Mesendoderm (in vitro differentiated cells): ENCODE results near the gene SPTB.

Experiments
- DNase-seq: peaks from one replicate; pipeline ENCODE4 v3.0.0; 2013
- H2AK5ac ChIP-seq: 2 replicates; pipeline ENCODE4 v1.6.1; 2013; ENCODE audit warnings: low read length, inconsistent platforms
- H2BK120ac ChIP-seq: 2 replicates; pipeline ENCODE4 v1.6.1; 2013; ENCODE audit warnings: low read depth, mild to moderate bottlenecking, low read length, moderate library complexity, mixed read lengths
- H2BK15ac ChIP-seq: replicated peaks from 2 replicates; pipeline ENCODE4 v1.6.1; 2013; ENCODE audit warnings: low read depth, mild to moderate bottlenecking, moderate library complexity
- H2BK5ac ChIP-seq: 2 replicates; pipeline ENCODE4 v1.6.1; 2013; ENCODE audit warnings: low read length, inconsistent platforms
- H3K18ac ChIP-seq: 2 replicates; pipeline ENCODE4 v1.6.1; 2013; ENCODE audit warnings: mild to moderate bottlenecking, low read length, mixed read lengths
- H3K23ac ChIP-seq: one replicate; pipeline ENCODE4 v1.6.1; 2013; ENCODE audit warnings: low read length
- H3K27ac ChIP-seq: 2 replicates; pipeline ENCODE4 v1.5.1; 2013; ENCODE audit warnings: low read depth, mild to moderate bottlenecking, inconsistent platforms, low read length, moderate library complexity
- H3K27me3 ChIP-seq: 2 replicates; pipeline ENCODE4 v1.6.1; 2013; ENCODE audit warnings: low read length, control low read depth, mild to moderate bottlenecking, inconsistent platforms; ENCODE audit not compliant: insufficient read depth, poor library complexity
- H3K36me3 ChIP-seq: 2 replicates; pipeline ENCODE4 v1.6.1; 2013; ENCODE audit warnings: low read length, inconsistent platforms; ENCODE audit not compliant: control insufficient read depth, insufficient read depth
- H3K4ac ChIP-seq: one replicate; pipeline ENCODE4 v1.6.1; 2013; ENCODE audit warnings: low read depth, mild to moderate bottlenecking, low read length, moderate library complexity
- H3K4me1 ChIP-seq: 2 replicates; pipeline ENCODE4 v1.6.1; 2013; ENCODE audit warnings: low read depth, low read length, inconsistent platforms; ENCODE audit not compliant: control insufficient read depth
- H3K4me2 ChIP-seq: 2 replicates; pipeline ENCODE4 v1.6.1; 2013; ENCODE audit warnings: low read length
- H3K4me3 ChIP-seq: 2 replicates; pipeline ENCODE4 v1.5.1; 2013; ENCODE audit warnings: mild to moderate bottlenecking, low read length
- H3K56ac ChIP-seq: one replicate; pipeline ENCODE4 v1.6.1; 2013; ENCODE audit warnings: low read length
- H3K79me1 ChIP-seq: 2 replicates; pipeline ENCODE4 v1.6.1; 2013; ENCODE audit warnings: low read length, inconsistent platforms
- H3K79me2 ChIP-seq: 2 replicates; pipeline ENCODE4 v1.6.1; 2013; ENCODE audit warnings: mild to moderate bottlenecking, low read length; ENCODE audit not compliant: control insufficient read depth, insufficient read depth
- H3K9ac ChIP-seq: 2 replicates; pipeline ENCODE4 v1.6.1; 2013; ENCODE audit warnings: low read length, inconsistent platforms
- H4K5ac ChIP-seq: one replicate; pipeline ENCODE4 v1.6.1; 2013; ENCODE audit warnings: low read length
- H4K8ac ChIP-seq: one replicate; pipeline ENCODE4 v1.6.1; 2013; ENCODE audit warnings: low read depth, mild to moderate bottlenecking, control low read depth, low read length, moderate library complexity
- WGBS: extraction: QIAGEN DNeasy Blood & Tissue Kit; methylation state at CpG from one replicate; pipeline ENCODE4 v1.1.7; 2013; ENCODE audit warnings: low lambda C conversion rate, missing lambda C conversion rate; ENCODE audit not compliant: insufficient coverage; ENCODE audit errors: extremely low coverage; 5-methylcytosine and 5-hydroxymethylcytosine counted together

Gene SPTB

DNA sequence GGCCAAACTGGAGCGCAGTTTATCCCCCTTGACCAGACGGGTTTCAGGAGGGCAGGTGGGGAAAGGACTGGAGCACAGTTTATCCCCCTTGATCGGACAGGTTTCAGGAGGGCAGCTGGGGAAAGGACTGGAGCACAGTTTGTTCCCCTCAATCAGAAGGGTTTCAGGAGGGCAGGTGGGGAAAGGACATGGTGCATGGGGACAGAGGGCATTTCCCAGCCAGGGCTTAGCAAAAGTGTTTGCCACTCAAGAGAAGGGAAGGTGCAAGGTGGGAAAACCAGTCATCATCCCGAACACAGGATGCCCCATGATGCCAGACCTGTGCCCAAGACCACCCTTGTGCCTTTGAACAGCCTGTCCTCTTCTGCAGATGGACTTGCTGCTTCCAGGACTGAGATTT lies 54.7 kb downstream of the SPTB start:
- Histone ChIP-seq H3K18ac (no peak overlapping the region), H3K27me3 (no peaks in the 10 kb centered on the region), H3K9ac (no peak overlapping the region), H3K4ac (no peak overlapping the region), H3K79me2 (no peaks in the 10 kb centered on the region), H3K79me1 (no peaks in the 10 kb centered on the region), H3K27ac (no peak overlapping the region), H2BK15ac (no peak overlapping the region), H3K4me2 (no peak overlapping the region), H3K36me3 (no peaks in the 10 kb centered on the region), H2BK5ac (no peak overlapping the region), H3K4me1 (peaks cover 6% of the 10 kb centered on the region), H4K8ac (no peak overlapping the region), H2AK5ac (no peak overlapping the region), H2BK120ac (no peak overlapping the region), H3K56ac (no peak overlapping the region), H3K4me3 (no peak overlapping the region), H3K23ac (no peak overlapping the region), H4K5ac (no peak overlapping the region)
- WGBS, result no CpG with 5 or more reads among the region's 4 CpGs
- no peak for DNase-seq

DNA sequence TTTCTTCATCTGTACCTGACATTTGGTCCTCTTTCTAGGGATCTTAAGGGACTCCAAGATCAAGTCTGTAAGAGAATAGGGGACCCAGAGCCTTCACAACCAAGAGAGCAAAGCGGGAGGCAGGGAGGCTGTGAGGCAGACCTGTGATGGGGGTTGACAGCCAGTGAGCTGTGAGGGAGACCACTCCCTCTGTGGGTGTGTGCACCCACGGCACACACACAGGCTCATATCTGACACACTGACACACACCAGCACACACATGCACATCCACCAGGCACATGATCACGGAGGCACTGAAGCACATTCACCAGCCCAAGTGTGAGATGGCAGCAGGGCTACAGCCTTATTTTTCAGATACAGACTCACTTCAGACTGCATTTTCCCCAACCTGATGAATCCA lies 55.2 kb downstream of the SPTB start:
- no peak overlapping the region for H2BK15ac ChIP-seq
- no peak overlapping the region for H3K18ac ChIP-seq
- no peak overlapping the region for H3K4me2 ChIP-seq
- no peak overlapping the region for H3K23ac ChIP-seq
- DNase-seq, result no peak
- H2BK5ac ChIP-seq, result no peak overlapping the region
- no peak overlapping the region for H2BK120ac ChIP-seq
- no peaks in the 10 kb centered on the region for H3K79me2 ChIP-seq
- H3K9ac ChIP-seq, result no peak overlapping the region
- no peak overlapping the region for H3K4me3 ChIP-seq
- no peak overlapping the region for H4K5ac ChIP-seq
- H2AK5ac ChIP-seq, result no peak overlapping the region
- no peaks in the 10 kb centered on the region for H3K79me1 ChIP-seq
- peaks cover 6% of the 10 kb centered on the region for H3K4me1 ChIP-seq
- H4K8ac ChIP-seq, result no peak overlapping the region
- H3K56ac ChIP-seq, result no peak overlapping the region
- no CpG with 5 or more reads among the region's 3 CpGs for WGBS
- no peak overlapping the region for H3K4ac ChIP-seq
- no peaks in the 10 kb centered on the region for H3K27me3 ChIP-seq
- H3K27ac ChIP-seq, result no peak overlapping the region
- H3K36me3 ChIP-seq, result no peaks in the 10 kb centered on the region

DNA sequence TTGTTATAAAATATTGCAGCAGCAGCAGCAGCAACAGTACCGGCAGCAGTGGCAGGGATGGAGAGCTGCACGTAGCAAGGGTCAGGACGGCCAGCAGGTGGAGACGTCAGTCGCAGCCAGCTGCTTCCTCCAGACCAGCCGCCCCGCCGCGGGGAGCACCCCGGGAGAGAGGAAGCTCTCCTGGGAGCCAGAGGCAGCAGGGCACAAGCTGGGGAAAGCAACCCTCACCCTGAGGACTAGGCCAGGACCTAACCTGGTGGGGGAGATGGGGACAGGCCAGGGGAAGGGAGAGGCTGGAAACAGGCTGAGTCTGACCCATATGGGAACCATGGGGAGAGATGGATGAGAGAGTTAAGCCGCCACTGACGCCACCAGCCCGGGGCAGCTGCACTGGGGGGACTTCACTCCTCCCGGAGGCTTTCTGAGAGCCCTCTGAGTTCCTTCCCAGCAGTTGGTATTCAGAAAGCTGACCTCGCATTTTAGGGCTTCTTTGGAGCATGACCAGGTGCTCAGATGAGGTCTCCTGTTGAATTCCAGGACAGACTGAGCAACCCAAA lies 56.3 kb downstream of the SPTB start:
- H3K4me2 ChIP-seq, result peak overlapping the region; percentile 36
- H3K18ac ChIP-seq, result no peak overlapping the region
- no peaks in the 10 kb centered on the region for H3K27me3 ChIP-seq

DNA sequence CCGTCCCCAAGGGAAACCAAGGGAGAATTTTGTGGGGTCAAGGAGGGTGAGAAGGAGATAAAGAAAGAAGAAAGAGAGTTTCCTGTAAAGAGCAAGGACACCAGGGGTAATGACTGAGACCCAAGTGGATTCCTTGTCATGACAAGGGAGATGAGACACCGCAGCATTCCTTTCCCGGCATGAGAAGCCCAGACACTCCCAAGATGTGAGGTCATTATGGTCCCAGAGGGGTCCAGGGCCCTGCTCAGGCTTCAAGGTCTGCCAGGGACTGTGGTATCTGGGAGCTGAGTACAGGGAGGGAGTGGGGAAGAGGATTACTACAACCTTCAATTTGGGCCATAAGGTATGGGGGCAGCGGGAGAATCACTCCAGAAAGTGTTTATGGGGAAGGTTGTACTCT lies 58.1 kb downstream of the SPTB start:
- H3K23ac ChIP-seq, result no peak overlapping the region
- no peak overlapping the region for H3K27ac ChIP-seq
- WGBS, result no CpG with 5 or more reads among the region's 4 CpGs
- H3K56ac ChIP-seq, result no peak overlapping the region
- no peak overlapping the region for H3K4ac ChIP-seq
- no peak overlapping the region for H2AK5ac ChIP-seq
- H3K18ac ChIP-seq, result no peak overlapping the region
- H3K4me2 ChIP-seq, result no peak overlapping the region
- no peak overlapping the region for H2BK5ac ChIP-seq
- H3K9ac ChIP-seq, result no peak overlapping the region
- H2BK120ac ChIP-seq, result no peak overlapping the region
- no peaks in the 10 kb centered on the region for H3K36me3 ChIP-seq
- H3K79me1 ChIP-seq, result no peaks in the 10 kb centered on the region
- peaks cover 6% of the 10 kb centered on the region for H3K4me1 ChIP-seq
- no peak overlapping the region for H4K5ac ChIP-seq
- H3K27me3 ChIP-seq, result no peaks in the 10 kb centered on the region
- no peak overlapping the region for H4K8ac ChIP-seq
- no peak overlapping the region for H2BK15ac ChIP-seq
- no peak overlapping the region for H3K4me3 ChIP-seq
- no peaks in the 10 kb centered on the region for H3K79me2 ChIP-seq
- DNase-seq, result peak; percentile 78

More for the DNA sequence above, 56.3 kb downstream of the SPTB start:
- no CpG with 5 or more reads among the region's 15 CpGs for WGBS
- H3K4ac ChIP-seq, result no peak overlapping the region
- H2BK120ac ChIP-seq, result no peak overlapping the region
- no peaks in the 10 kb centered on the region for H3K79me1 ChIP-seq
- no peak overlapping the region for H3K9ac ChIP-seq
- H2BK5ac ChIP-seq, result no peak overlapping the region
- no peak overlapping the region for H2BK15ac ChIP-seq
- H3K56ac ChIP-seq, result peak overlapping the region; percentile 73
- H2AK5ac ChIP-seq, result no peak overlapping the region
- H3K36me3 ChIP-seq, result no peaks in the 10 kb centered on the region
- DNase-seq, result peak; percentile 81
- H3K4me1 ChIP-seq, result peaks cover 6% of the 10 kb centered on the region
- no peak overlapping the region for H4K8ac ChIP-seq
- no peak overlapping the region for H3K23ac ChIP-seq
- H4K5ac ChIP-seq, result no peak overlapping the region
- H3K79me2 ChIP-seq, result no peaks in the 10 kb centered on the region
- no peak overlapping the region for H3K27ac ChIP-seq
- H3K4me3 ChIP-seq, result no peak overlapping the region

DNA sequence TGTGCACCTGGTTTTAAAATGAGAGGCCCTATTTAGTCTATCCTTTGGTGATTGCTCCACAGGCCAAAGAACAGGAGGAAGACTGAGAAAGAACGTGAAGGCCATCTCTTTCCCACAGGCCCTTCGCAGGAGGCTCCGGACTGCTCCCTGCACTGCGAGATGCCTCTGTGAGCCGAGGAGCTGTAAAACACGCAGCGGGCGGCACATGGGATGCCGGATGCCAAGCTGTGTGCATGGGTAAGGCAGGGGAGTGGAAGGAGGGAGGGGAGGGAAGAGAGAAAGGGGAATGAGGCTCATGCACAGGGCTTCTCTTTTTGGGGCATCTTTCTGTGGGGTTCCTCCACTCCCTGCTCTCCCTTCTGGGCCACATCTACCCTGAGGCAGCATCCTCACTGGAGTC lies 61.6 kb downstream of the SPTB start:
- DNase-seq, result no peak
- Histone ChIP-seq H2BK120ac (no peak overlapping the region), H3K9ac (no peak overlapping the region), H3K79me2 (no peaks in the 10 kb centered on the region), H3K23ac (no peak overlapping the region), H3K4ac (no peak overlapping the region), H3K27me3 (no peaks in the 10 kb centered on the region), H3K4me2 (no peak overlapping the region), H3K27ac (no peak overlapping the region), H2BK15ac (no peak overlapping the region), H3K56ac (no peak overlapping the region), H3K4me1 (peaks cover 4% of the 10 kb centered on the region), H4K8ac (no peak overlapping the region), H3K36me3 (no peaks in the 10 kb centered on the region), H3K18ac (no peak overlapping the region), H3K4me3 (no peak overlapping the region), H2AK5ac (no peak overlapping the region), H2BK5ac (no peak overlapping the region), H3K79me1 (no peaks in the 10 kb centered on the region), H4K5ac (no peak overlapping the region)
- no CpG with 5 or more reads among the region's 9 CpGs for WGBS

DNA sequence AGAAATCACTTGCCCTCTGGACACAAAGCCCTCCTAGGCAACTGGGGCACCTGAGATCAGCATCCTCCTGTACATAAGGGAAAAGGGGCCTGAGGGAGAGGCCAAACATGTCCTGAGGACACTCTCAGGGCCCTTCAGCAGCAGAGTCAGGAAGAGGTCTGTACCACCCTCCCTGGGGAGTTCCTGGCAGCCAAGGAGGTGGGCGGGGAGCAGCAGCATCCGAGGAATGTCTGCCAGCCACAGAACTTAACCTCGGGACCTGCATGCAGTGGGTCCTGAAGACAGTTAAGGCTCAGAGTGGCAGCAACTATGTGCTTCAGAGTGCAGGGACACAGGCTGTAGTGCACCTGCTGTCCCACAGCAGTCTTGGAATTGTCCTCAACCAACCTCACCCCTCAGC lies 62.1 kb downstream of the SPTB start:
- DNase-seq, result no peak
- Histone ChIP-seq H2BK5ac (no peak overlapping the region), H3K79me2 (no peaks in the 10 kb centered on the region), H3K4me3 (no peak overlapping the region), H3K56ac (no peak overlapping the region), H3K79me1 (no peaks in the 10 kb centered on the region), H3K4ac (no peak overlapping the region), H3K4me1 (peaks cover 4% of the 10 kb centered on the region), H4K5ac (no peak overlapping the region), H3K27me3 (no peaks in the 10 kb centered on the region), H3K27ac (no peak overlapping the region), H2BK120ac (no peak overlapping the region), H4K8ac (no peak overlapping the region), H3K4me2 (no peak overlapping the region), H3K23ac (no peak overlapping the region), H3K9ac (no peak overlapping the region), H3K36me3 (no peaks in the 10 kb centered on the region), H2AK5ac (no peak overlapping the region), H3K18ac (no peak overlapping the region), H2BK15ac (no peak overlapping the region)
- WGBS, result no CpG with 5 or more reads among the region's 3 CpGs
